ENCODE measurements around the gene SZT2. TPM values are rescaled to one million over a fixed set of nuclear protein-coding genes. Genes with fewer than 3 reads are reported as not detected.

Gene SZT2
- total RNA-seq, 5 donors from 2014 or later (not counting 1 experiment from before 2014, with no cell fraction given) = 106 to 137 (median 130) TPM

DNA sequence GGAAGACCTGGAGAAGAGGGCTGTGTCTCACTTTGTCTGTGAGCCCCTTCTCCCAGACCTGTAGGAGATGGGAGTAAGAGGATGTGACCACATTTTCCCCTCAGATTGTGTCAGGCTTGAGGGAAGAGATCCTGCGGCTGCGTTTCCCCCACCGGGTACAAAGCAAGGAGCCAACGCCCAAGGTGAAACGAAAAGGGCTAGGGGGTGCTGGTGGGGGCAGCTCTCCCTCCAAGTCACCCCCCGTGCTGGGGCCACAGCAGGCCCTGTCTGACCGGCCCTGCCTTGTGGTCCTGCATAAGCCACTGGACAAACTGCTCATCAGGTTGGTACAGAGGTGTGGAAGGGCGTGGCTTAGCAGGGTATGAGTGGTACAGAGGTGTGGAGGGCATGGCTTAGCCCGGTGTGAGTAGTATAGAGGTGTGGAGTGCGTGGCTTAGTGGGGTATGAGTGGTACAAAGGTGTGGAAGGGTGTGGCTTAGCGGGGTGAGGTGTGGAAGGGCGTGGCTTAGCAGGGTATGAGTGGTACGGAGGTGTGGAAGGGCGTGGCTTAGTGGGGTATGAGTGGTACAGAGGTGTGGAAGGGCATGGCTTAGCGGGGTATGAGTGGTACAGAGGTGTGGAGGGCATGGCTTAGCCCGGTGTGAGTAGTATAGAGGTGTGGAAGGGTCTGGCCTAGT lies 33.4 kb downstream of the SZT2 start:
- H3K4me3 Mint-ChIP-seq = no peak overlapping the region
- no peaks in the 10 kb centered on the region for H3K9me3 Mint-ChIP-seq
- ATAC-seq (replicated peaks in 1 of 4) (no peak), DNase-seq (no peak)
- Histone ChIP-seq H3K9me3 (no peaks in the 10 kb centered on the region), H3K4me3 (ENCODE audit: control insufficient read depth in 1 of 2, extremely low read depth in 1 of 2, low read length in 1 of 2) (no peak overlapping the region), H3K27me3 (replicated peaks in 1 of 2; ENCODE audit: control insufficient read depth in 2 of 2, extremely low read depth in 1 of 2, insufficient read depth in 2 of 2, low read length in 1 of 2) (no peaks in the 10 kb centered on the region), H3K27ac (ENCODE audit: low read length) (no peak overlapping the region), H3K4me1 (ENCODE audit: control insufficient read depth in 1 of 2, extremely low read depth in 1 of 2, insufficient read depth in 2 of 2, low read length in 2 of 2) (peaks cover 0 to 5% of the 10 kb centered on the region in 2 experiments), H3K36me3 (ENCODE audit: control insufficient read depth in 2 of 2, extremely low read depth in 1 of 2, insufficient read depth in 1 of 2, low read length in 1 of 2) (peaks cover 13 to 95% of the 10 kb centered on the region in 2 donors)
- H3K27ac Mint-ChIP-seq = no peak overlapping the region
- H3K36me3 Mint-ChIP-seq = peaks cover 41% of the 10 kb centered on the region
- no peaks in the 10 kb centered on the region for H3K4me1 Mint-ChIP-seq
- POLR2A ChIA-PET = no interaction called here
- WGBS (ENCODE audit: insufficient coverage) = 92% methylated on average over 14 of the region's 16 CpGs
- no peaks in the 10 kb centered on the region for H3K27me3 Mint-ChIP-seq
- CTCF ChIA-PET = no interaction called here

DNA sequence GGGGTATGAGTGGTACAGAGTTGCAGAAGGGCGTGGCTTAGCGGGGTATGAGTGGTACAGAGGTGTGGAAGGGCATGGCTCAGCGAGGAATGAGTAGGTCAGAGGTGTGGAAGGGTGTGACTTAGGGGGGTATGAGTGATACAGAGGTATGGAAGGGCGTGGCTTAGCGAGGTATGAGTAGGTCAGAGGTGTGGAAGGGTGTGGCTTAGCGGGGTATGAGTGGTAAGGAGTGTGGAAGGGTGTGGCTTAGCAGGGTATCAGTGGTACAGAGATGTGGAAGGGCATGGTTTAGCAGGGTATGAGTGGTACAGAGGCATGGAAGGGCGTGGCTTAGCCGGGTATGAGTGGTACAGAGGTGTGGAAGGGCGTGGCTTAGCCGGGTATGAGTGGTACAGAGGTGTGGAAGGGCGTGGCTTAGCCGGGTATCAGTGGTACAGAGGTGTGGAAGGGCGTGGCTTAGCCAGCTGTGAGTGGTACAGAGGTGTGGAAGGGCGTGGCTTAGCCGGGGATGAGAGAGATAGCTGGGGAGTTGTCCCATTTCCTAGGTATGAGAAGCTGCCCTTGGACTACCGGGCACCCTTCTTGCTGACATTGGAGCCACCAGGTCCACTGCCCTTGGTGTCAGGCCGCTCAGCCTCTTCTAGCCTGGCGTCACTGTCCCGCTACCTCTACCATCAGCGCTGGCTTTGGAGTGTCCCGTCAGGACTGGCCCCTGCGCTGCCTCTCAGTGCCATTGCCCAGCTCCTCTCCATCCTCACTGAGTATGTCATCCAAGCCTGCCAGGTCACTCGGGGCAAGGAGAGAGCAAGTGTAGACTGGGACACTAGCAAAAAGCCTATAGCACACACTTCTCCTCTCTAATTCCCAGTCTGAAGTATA lies 34.2 kb downstream of the SZT2 start:
- Mint-ChIP-seq H3K9me3 (no peaks in the 10 kb centered on the region), H3K27me3 (no peaks in the 10 kb centered on the region), H3K36me3 (peaks cover 43% of the 10 kb centered on the region), H3K4me3 (no peak overlapping the region), H3K27ac (no peak overlapping the region), H3K4me1 (no peaks in the 10 kb centered on the region)
- H3K27me3 ChIP-seq (replicated peaks in 1 of 2; ENCODE audit: control insufficient read depth in 2 of 2, extremely low read depth in 1 of 2, insufficient read depth in 2 of 2, low read length in 1 of 2) = no peaks in the 10 kb centered on the region
- WGBS (ENCODE audit: insufficient coverage) = 90% methylated on average over 19 of the region's 23 CpGs
- CTCF ChIA-PET = no interaction called here
- H3K27ac ChIP-seq (ENCODE audit: low read length) = no peak overlapping the region
- no peak for ATAC-seq (replicated peaks in 1 of 4)
- H3K4me3 ChIP-seq (ENCODE audit: control insufficient read depth in 1 of 2, extremely low read depth in 1 of 2, low read length in 1 of 2) = no peak overlapping the region
- DNase-seq = no peak
- H3K4me1 ChIP-seq (ENCODE audit: control insufficient read depth in 1 of 2, extremely low read depth in 1 of 2, insufficient read depth in 2 of 2, low read length in 2 of 2) = peaks cover 0 to 5% of the 10 kb centered on the region in 2 experiments
- H3K36me3 ChIP-seq (ENCODE audit: control insufficient read depth in 2 of 2, extremely low read depth in 1 of 2, insufficient read depth in 1 of 2, low read length in 1 of 2) = peaks cover 13 to 95% of the 10 kb centered on the region in 2 donors
- no peaks in the 10 kb centered on the region for H3K9me3 ChIP-seq
- POLR2A ChIA-PET = no interaction called here

DNA sequence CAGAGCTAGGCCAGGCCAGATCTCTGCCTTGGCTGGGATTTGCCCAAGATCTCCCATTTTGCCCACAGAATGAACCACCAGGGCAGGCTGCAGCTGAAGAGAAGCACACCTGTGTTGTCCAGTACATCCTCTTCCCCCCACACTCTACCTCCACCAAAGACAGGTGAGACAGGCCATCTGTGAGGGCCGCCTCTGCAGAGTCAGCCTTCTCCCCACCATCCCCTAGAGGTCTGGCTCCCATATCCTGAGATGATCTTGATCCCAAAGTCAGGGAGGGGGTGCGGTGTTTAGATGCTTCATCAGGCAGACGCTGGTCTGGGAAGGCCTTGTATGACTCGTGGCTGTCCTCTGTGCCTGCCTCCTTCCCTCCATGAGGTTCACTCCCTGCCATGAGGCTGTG lies 35.3 kb downstream of the SZT2 start:
- H3K27me3 ChIP-seq (replicated peaks in 1 of 2; ENCODE audit: control insufficient read depth in 2 of 2, extremely low read depth in 1 of 2, insufficient read depth in 2 of 2, low read length in 1 of 2) = no peaks in the 10 kb centered on the region
- Mint-ChIP-seq H3K9me3 (no peaks in the 10 kb centered on the region), H3K4me3 (no peak overlapping the region), H3K36me3 (peaks cover 55% of the 10 kb centered on the region), H3K27ac (no peak overlapping the region), H3K4me1 (no peaks in the 10 kb centered on the region), H3K27me3 (no peaks in the 10 kb centered on the region)
- peaks cover 13 to 95% of the 10 kb centered on the region in 2 donors for H3K36me3 ChIP-seq (ENCODE audit: control insufficient read depth in 2 of 2, extremely low read depth in 1 of 2, insufficient read depth in 1 of 2, low read length in 1 of 2)
- ChIA-PET CTCF (interaction anchor here in 1 of 2 donors (1.0 kb wide), 1 partner anchor 200 kb away, joined by 4 read pairs; no protein-coding TSS in a partner anchor), POLR2A (no interaction called here)
- H3K27ac ChIP-seq (ENCODE audit: low read length) = no peak overlapping the region
- DNase-seq = no peak
- no peak overlapping the region for H3K4me3 ChIP-seq (ENCODE audit: control insufficient read depth in 1 of 2, extremely low read depth in 1 of 2, low read length in 1 of 2)
- no peaks in the 10 kb centered on the region for H3K9me3 ChIP-seq
- peaks cover 0 to 5% of the 10 kb centered on the region in 2 experiments for H3K4me1 ChIP-seq (ENCODE audit: control insufficient read depth in 1 of 2, extremely low read depth in 1 of 2, insufficient read depth in 2 of 2, low read length in 2 of 2)
- 94% methylated on average over 3 of the region's 4 CpGs for WGBS (ENCODE audit: insufficient coverage)
- ATAC-seq (replicated peaks in 1 of 4) = no peak

DNA sequence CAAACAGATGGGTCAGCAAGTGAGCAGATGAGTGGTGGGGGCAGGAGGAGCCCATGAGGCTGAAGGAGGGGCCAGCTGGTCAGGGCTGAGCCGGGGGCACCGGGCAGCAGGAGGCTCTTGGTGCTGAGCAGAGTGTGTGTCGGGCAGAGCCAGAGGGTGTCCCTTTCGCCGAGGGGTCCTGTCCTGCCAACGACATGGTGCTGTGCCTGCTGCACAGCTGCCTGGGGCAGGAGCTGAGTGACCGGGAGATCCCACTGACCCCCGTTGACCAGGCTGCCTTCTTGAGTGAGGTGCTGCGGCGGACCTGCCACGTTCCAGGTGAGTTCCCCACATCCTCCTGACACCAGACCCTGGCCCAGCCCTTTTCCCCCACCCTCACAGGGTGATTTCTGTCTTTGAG lies 36.5 kb downstream of the SZT2 start:
- Histone ChIP-seq H3K27ac (ENCODE audit: low read length) (no peak overlapping the region), H3K9me3 (no peaks in the 10 kb centered on the region), H3K27me3 (replicated peaks in 1 of 2; ENCODE audit: control insufficient read depth in 2 of 2, extremely low read depth in 1 of 2, insufficient read depth in 2 of 2, low read length in 1 of 2) (no peaks in the 10 kb centered on the region), H3K4me1 (ENCODE audit: control insufficient read depth in 1 of 2, extremely low read depth in 1 of 2, insufficient read depth in 2 of 2, low read length in 2 of 2) (peaks cover 0 to 5% of the 10 kb centered on the region in 2 experiments), H3K36me3 (ENCODE audit: control insufficient read depth in 2 of 2, extremely low read depth in 1 of 2, insufficient read depth in 1 of 2, low read length in 1 of 2) (peaks cover 15 to 95% of the 10 kb centered on the region in 2 donors), H3K4me3 (ENCODE audit: control insufficient read depth in 1 of 2, extremely low read depth in 1 of 2, low read length in 1 of 2) (no peak overlapping the region)
- H3K4me1 Mint-ChIP-seq = no peaks in the 10 kb centered on the region
- ATAC-seq (replicated peaks in 1 of 4) (no peak), DNase-seq (no peak)
- H3K27me3 Mint-ChIP-seq = no peaks in the 10 kb centered on the region
- H3K4me3 Mint-ChIP-seq = no peak overlapping the region
- ChIA-PET POLR2A (no interaction called here), CTCF (no interaction called here)
- 94% methylated on average over 11 of the region's 11 CpGs for WGBS (ENCODE audit: insufficient coverage)
- H3K36me3 Mint-ChIP-seq = peaks cover 59% of the 10 kb centered on the region
- H3K9me3 Mint-ChIP-seq = no peaks in the 10 kb centered on the region
- H3K27ac Mint-ChIP-seq = no peak overlapping the region

DNA sequence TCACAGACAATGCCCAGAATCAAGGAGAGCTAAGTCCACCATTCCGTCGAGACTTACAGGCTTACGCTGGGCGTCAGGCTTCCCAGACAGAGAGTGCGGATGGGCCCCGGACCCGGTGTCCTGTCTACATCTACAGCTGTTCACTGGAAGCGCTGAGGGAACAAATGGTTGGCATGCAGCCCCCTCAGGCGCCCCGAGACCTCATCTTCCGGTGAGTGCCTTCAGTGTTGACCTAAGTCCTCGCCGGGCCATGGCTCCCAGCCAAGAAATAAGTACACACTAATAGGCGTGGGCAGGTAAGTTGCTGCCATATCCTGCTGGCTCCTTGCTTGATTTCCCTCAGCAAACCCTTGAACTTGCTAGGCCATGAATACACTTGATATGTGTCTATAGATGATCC lies 37.8 kb downstream of the SZT2 start:
- no peaks in the 10 kb centered on the region for H3K4me1 Mint-ChIP-seq
- H3K36me3 ChIP-seq (ENCODE audit: control insufficient read depth in 2 of 2, extremely low read depth in 1 of 2, insufficient read depth in 1 of 2, low read length in 1 of 2) = peaks cover 26 to 96% of the 10 kb centered on the region in 2 donors
- WGBS (ENCODE audit: insufficient coverage) = 94% methylated on average over 12 of the region's 14 CpGs
- H3K27me3 Mint-ChIP-seq = no peaks in the 10 kb centered on the region
- H3K4me3 ChIP-seq (ENCODE audit: control insufficient read depth in 1 of 2, extremely low read depth in 1 of 2, low read length in 1 of 2) = no peak overlapping the region
- peaks cover 63% of the 10 kb centered on the region for H3K36me3 Mint-ChIP-seq
- no peak overlapping the region for H3K4me3 Mint-ChIP-seq
- ChIA-PET POLR2A (no interaction called here), CTCF (no interaction called here)
- no peak overlapping the region for H3K27ac ChIP-seq (ENCODE audit: low read length)
- H3K9me3 ChIP-seq = no peaks in the 10 kb centered on the region
- no peaks in the 10 kb centered on the region for H3K9me3 Mint-ChIP-seq
- ATAC-seq (replicated peaks in 1 of 4) (no peak), DNase-seq (no peak)
- no peak overlapping the region for H3K27ac Mint-ChIP-seq
- H3K27me3 ChIP-seq (replicated peaks in 1 of 2; ENCODE audit: control insufficient read depth in 2 of 2, extremely low read depth in 1 of 2, insufficient read depth in 2 of 2, low read length in 1 of 2) = no peaks in the 10 kb centered on the region
- peaks cover 0 to 5% of the 10 kb centered on the region in 2 experiments for H3K4me1 ChIP-seq (ENCODE audit: control insufficient read depth in 1 of 2, extremely low read depth in 1 of 2, insufficient read depth in 2 of 2, low read length in 2 of 2)

DNA sequence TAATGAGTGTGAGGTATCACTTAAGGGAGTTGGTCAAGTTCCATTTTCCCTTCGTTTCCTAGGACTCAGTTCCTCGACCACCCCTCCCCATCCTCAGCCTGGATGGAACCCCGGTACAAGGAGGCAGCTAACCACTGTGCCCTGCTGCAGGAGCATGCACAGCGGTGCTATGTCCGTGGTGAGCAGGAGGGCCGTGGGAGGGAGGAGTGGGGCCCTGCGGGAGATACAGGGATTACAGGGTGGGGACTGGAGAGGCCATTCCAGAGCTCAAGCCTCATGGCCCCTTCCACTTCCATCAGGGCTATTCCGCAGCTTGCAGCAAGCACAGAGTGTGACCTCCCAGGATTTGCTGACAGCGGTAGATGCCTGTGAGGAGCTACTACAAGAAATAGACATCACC lies 38.2 kb downstream of the SZT2 start:
- H3K4me3 ChIP-seq (ENCODE audit: control insufficient read depth in 1 of 2, extremely low read depth in 1 of 2, low read length in 1 of 2) = no peak overlapping the region
- Mint-ChIP-seq H3K27ac (no peak overlapping the region), H3K4me3 (no peak overlapping the region), H3K27me3 (no peaks in the 10 kb centered on the region), H3K4me1 (no peaks in the 10 kb centered on the region), H3K36me3 (peaks cover 63% of the 10 kb centered on the region), H3K9me3 (no peaks in the 10 kb centered on the region)
- H3K27me3 ChIP-seq (replicated peaks in 1 of 2; ENCODE audit: control insufficient read depth in 2 of 2, extremely low read depth in 1 of 2, insufficient read depth in 2 of 2, low read length in 1 of 2) = no peaks in the 10 kb centered on the region
- ChIA-PET POLR2A (no interaction called here), CTCF (interaction anchor here in 1 of 2 donors (0.6 to 1.0 kb wide), 2 partner anchors 13 to 1112 kb away, joined by 3 to 4 read pairs; no protein-coding TSS in a partner anchor)
- no peak overlapping the region for H3K27ac ChIP-seq (ENCODE audit: low read length)
- H3K4me1 ChIP-seq (ENCODE audit: control insufficient read depth in 1 of 2, extremely low read depth in 1 of 2, insufficient read depth in 2 of 2, low read length in 2 of 2) = peaks cover 0 to 5% of the 10 kb centered on the region in 2 experiments
- DNase-seq (no peak), ATAC-seq (replicated peaks in 1 of 4) (no peak)
- WGBS (ENCODE audit: insufficient coverage) = 80% methylated on average over 1 of the region's 9 CpGs
- peaks cover 30 to 96% of the 10 kb centered on the region in 2 donors for H3K36me3 ChIP-seq (ENCODE audit: control insufficient read depth in 2 of 2, extremely low read depth in 1 of 2, insufficient read depth in 1 of 2, low read length in 1 of 2)
- H3K9me3 ChIP-seq = no peaks in the 10 kb centered on the region
